HUDEP-2 (cell line): ENCODE results near the gene KIF1A.

Experiments used
- DNase-seq, 76 experiments: peaks; one replicate each; lab custom pipeline; 2025; ENCODE audit not compliant: unreplicated experiment in 76 of 76; lab: John Stamatoyannopoulos, UW

The KIF1A gene

GRCh38 chr2:240777456-240778212 is 42.4 kb downstream of the KIF1A start:
- DNase-seq: no peak

- peak in 1 of 76 experiments; percentile 14 for DNase-seq
Measured at GRCh38 chr2:240775905-240776304, 44.1 kb downstream of the KIF1A start.

GRCh38 chr2:240774856-240775255 is 45.2 kb downstream of the KIF1A start:
- DNase-seq: no peak

- DNase-seq: no peak
Measured at GRCh38 chr2:240769096-240769495, 50.9 kb downstream of the KIF1A start.

GRCh38 chr2:240768216-240768615 is 51.8 kb downstream of the KIF1A start:
- no peak for DNase-seq

- no peak for DNase-seq
Measured at GRCh38 chr2:240767341-240767740, 52.7 kb downstream of the KIF1A start.

GRCh38 chr2:240766072-240766471 is 53.9 kb downstream of the KIF1A start:
- DNase-seq: no peak

- DNase-seq: no peak
Measured at GRCh38 chr2:240765007-240765406, 55.0 kb downstream of the KIF1A start.

GRCh38 chr2:240764605-240765004 is 55.4 kb downstream of the KIF1A start:
- no peak for DNase-seq

GRCh38 chr2:240762971-240763370 is 57.0 kb downstream of the KIF1A start:
- DNase-seq: no peak

- no peak for DNase-seq
Measured at GRCh38 chr2:240762249-240762648, 57.8 kb downstream of the KIF1A start.

GRCh38 chr2:240760576-240761246 is 59.3 kb downstream of the KIF1A start:
- no peak for DNase-seq

- no peak for DNase-seq
Measured at GRCh38 chr2:240760121-240760520, 59.9 kb downstream of the KIF1A start.

- DNase-seq: peak in 1 of 76 experiments; percentile 4
Measured at GRCh38 chr2:240759459-240759858, 60.6 kb downstream of the KIF1A start.

- no peak for DNase-seq
Measured at GRCh38 chr2:240757086-240757614, 62.9 kb downstream of the KIF1A start.

GRCh38 chr2:240752209-240752608 is 67.8 kb downstream of the KIF1A start:
- DNase-seq: no peak

GRCh38 chr2:240750409-240750808 is 69.6 kb downstream of the KIF1A start:
- DNase-seq: no peak

GRCh38 chr2:240749516-240749915 is 70.5 kb downstream of the KIF1A start:
- no peak for DNase-seq

- no peak for DNase-seq
Measured at GRCh38 chr2:240747256-240747655, 72.8 kb downstream of the KIF1A start.

- no peak for DNase-seq
Measured at GRCh38 chr2:240746671-240747070, 73.3 kb downstream of the KIF1A start.

GRCh38 chr2:240745962-240746361 is 74.1 kb downstream of the KIF1A start:
- DNase-seq: no peak

GRCh38 chr2:240745456-240745855 is 74.6 kb downstream of the KIF1A start:
- no peak for DNase-seq
